HCT116 (cell line): ENCODE measurements around the gene DIAPH3.

ENCODE experiments used
- SP1 ChIP-seq: IDR thresholded peaks from 2 replicates; pipeline ENCODE4 v1.6.1; 2012; ENCODE audit warnings: low read depth
- TF ChIP-seq, protein P1 (sequence below): IDR thresholded peaks from 2 replicates; pipeline ENCODE4 v1.6.1; 2012; ENCODE audit warnings: low read depth

DNA sequence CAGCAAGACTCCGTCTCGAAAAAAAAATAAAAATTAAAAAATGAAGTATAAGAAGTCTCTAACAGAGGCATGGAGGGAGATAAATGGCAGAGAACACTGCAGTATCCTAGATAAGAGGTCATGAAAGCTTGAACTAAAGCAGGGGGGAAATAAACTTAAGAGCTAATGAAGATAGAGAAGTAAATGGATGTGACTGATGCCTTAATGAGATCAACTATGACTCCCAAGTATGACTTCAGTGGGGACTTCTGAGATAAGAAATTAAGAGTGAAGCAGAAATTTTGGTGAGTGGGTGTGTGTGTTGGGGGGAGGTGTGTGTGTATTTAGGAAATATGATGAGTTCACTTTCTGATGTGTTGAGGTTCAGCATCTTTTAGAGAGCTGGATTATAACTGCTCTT is 55.1 kb downstream of the DIAPH3 start:
- TF ChIP-seq SP1 = no peak
- TF ChIP-seq, protein P1, sequence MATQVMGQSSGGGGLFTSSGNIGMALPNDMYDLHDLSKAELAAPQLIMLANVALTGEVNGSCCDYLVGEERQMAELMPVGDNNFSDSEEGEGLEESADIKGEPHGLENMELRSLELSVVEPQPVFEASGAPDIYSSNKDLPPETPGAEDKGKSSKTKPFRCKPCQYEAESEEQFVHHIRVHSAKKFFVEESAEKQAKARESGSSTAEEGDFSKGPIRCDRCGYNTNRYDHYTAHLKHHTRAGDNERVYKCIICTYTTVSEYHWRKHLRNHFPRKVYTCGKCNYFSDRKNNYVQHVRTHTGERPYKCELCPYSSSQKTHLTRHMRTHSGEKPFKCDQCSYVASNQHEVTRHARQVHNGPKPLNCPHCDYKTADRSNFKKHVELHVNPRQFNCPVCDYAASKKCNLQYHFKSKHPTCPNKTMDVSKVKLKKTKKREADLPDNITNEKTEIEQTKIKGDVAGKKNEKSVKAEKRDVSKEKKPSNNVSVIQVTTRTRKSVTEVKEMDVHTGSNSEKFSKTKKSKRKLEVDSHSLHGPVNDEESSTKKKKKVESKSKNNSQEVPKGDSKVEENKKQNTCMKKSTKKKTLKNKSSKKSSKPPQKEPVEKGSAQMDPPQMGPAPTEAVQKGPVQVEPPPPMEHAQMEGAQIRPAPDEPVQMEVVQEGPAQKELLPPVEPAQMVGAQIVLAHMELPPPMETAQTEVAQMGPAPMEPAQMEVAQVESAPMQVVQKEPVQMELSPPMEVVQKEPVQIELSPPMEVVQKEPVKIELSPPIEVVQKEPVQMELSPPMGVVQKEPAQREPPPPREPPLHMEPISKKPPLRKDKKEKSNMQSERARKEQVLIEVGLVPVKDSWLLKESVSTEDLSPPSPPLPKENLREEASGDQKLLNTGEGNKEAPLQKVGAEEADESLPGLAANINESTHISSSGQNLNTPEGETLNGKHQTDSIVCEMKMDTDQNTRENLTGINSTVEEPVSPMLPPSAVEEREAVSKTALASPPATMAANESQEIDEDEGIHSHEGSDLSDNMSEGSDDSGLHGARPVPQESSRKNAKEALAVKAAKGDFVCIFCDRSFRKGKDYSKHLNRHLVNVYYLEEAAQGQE = no peak
